ENCODE results near the gene SCGB1C1. TPM values are rescaled to one million over a fixed set of nuclear protein-coding genes. Genes with fewer than 3 reads are reported as not detected.

Gene SCGB1C1
- total and polyA plus RNA-seq, 9 of the 15 experiments (the other 6 are each of a cell fraction or from before 2014, with no cell fraction given) = not detected

GRCh38 chr11:206526-207207 lies 13.8 kb downstream of the SCGB1C1 start (continued):
- TF ChIP-seq ZNF551 (CRISPR knock-in tag; IDR thresholded peaks at IDR 0.05) = no peak
- TF ChIP-seq NCOA4 (IDR thresholded peaks at IDR 0.05; ENCODE audit: partially characterized antibody) = no peak
- no peak for TF ChIP-seq ZNF512 (tag; IDR thresholded peaks at IDR 0.05)
- TF ChIP-seq ZNF280B (CRISPR knock-in tag; IDR thresholded peaks at IDR 0.05) = no peak
- no peak for TF ChIP-seq NR3C1 (CRISPR knock-in tag; IDR thresholded peaks at IDR 0.05)
- no peak for TF ChIP-seq NFATC3 (IDR thresholded peaks at IDR 0.05)
- no peak for TF ChIP-seq RBM25 (IDR thresholded peaks at IDR 0.05; ENCODE audit: low read depth, low read length, severe bottlenecking)
- TF ChIP-seq NONO (IDR thresholded peaks at IDR 0.05; ENCODE audit: low read depth in 2 of 2, low read length in 1 of 2) = no peak; a peak in 1 of 4 replicates
- TF ChIP-seq HSF4 (CRISPR knock-in tag; IDR thresholded peaks at IDR 0.05; ENCODE audit: borderline replicate concordance) = no peak
- TF ChIP-seq ZZZ3 (IDR thresholded peaks at IDR 0.05) = no peak
- no peak for TF ChIP-seq TSC22D4 (tag; IDR thresholded peaks at IDR 0.05)
- TF ChIP-seq TRIM25 (IDR thresholded peaks at IDR 0.05; ENCODE audit: borderline replicate concordance) = no peak
- no peak for TF ChIP-seq RBFOX2 (IDR thresholded peaks at IDR 0.05; ENCODE audit: low read depth, low read length)
- TF ChIP-seq ZNF436 (CRISPR knock-in tag; IDR thresholded peaks at IDR 0.05) = no peak
- TF ChIP-seq ZNF184 (CRISPR knock-in tag; IDR thresholded peaks at IDR 0.05) = no peak
- peak; percentile 69; the same call in 1 of the 2 replicates for TF ChIP-seq PHB (CRISPR knock-in tag; IDR thresholded peaks at IDR 0.05)
- no peak for TF ChIP-seq MTA2 (IDR thresholded peaks at IDR 0.05; ENCODE audit: low read depth)
- no peak for TF ChIP-seq ZSCAN32 (CRISPR knock-in tag; IDR thresholded peaks at IDR 0.05)
- TF ChIP-seq RFX1 (IDR thresholded peaks at IDR 0.05) = no peak
- TF ChIP-seq POLR3A (IDR thresholded peaks at IDR 0.05; ENCODE audit: borderline replicate concordance, extremely low read depth, insufficient read depth, insufficient read length) = no peak
- no peak for TF ChIP-seq ZC3H4 (CRISPR knock-in tag; IDR thresholded peaks at IDR 0.05; ENCODE audit: borderline replicate concordance)

Measured in K562 (cell line).